SH-SY5Y (cell line): ENCODE data around the gene CROCC.

Experiments used
- GATA2 ChIP-seq: IDR thresholded peaks from 2 replicates; pipeline ENCODE4 v1.6.1; 2011; ENCODE audit warnings: mild to moderate bottlenecking, low read depth, low read length
- GATA3 ChIP-seq: IDR thresholded peaks from 2 replicates; pipeline ENCODE4 v1.6.1; 2011; ENCODE audit warnings: low read depth, mild to moderate bottlenecking, low read length, moderate library complexity

DNA sequence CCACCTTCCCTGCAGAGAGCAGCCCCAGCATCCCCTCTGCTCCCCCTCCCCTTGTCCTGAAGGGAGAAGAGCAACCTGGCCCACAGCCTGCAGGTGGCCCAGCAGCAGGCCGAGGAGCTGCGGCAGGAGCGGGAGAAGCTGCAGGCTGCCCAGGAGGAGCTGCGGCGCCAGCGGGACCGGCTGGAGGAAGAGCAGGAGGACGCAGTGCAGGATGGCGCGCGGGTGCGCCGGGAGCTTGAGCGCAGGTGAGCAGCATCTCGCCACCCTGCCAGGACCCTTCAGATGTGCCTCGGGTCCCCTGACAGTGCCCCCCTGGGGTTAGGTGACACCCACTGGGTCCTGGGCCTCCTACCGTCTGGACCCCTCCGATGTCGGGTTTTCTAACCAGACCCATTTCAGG lies 22.3 kb downstream of the CROCC start:
- TF ChIP-seq GATA2 (no peak), GATA3 (no peak)
